ENCODE data around the gene C1GALT1. TPM values are rescaled to one million over a fixed set of nuclear protein-coding genes. Genes with fewer than 3 reads are reported as not detected.
A peak's percentile ranks its signal among the peaks of the same experiment; 100 is the strongest.

The C1GALT1 gene
- total RNA-seq, 4 donors from 2014 or later, result 6.8 to 37.6 (median 16.3) TPM

DNA sequence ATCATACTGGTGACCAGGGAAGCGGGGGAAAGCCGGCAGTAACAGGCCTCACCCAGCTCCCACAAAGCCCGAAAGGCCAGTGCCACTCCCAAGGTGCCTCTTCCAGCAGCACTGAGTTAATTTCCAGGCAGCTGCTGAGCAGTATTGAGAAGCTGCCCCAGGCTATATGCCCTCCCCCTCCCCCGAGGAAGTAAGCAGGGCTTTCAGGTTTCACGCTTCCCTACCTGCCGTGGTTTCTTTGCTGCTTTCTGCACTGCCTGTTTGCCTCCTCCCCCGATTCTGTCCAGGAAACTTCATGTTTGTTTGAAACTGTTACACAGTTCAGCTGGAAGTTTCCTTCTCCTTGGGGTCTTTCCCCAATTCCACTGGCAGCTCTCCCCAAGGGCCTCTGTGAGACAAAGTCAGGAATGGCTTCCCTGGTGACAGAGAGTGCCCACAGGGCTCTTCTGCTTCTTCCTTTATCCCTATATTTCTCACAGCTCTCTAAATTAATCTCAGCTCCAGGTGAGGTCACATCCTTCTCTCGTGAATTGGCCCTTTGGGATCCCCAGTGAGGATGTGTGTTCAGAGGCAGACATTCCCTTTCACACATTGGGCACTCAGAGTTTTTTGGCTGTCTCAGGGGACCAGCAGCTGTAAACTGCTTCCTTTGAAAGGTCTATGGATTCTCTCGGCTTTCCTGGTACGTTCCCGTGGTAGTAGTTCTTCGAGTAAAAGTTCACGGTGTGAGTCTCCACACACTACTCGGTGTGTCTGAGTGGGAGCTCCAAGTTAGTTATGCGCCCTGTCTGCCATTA is 19.4 kb downstream of the C1GALT1 start:
- TF ChIP-seq, protein P1, sequence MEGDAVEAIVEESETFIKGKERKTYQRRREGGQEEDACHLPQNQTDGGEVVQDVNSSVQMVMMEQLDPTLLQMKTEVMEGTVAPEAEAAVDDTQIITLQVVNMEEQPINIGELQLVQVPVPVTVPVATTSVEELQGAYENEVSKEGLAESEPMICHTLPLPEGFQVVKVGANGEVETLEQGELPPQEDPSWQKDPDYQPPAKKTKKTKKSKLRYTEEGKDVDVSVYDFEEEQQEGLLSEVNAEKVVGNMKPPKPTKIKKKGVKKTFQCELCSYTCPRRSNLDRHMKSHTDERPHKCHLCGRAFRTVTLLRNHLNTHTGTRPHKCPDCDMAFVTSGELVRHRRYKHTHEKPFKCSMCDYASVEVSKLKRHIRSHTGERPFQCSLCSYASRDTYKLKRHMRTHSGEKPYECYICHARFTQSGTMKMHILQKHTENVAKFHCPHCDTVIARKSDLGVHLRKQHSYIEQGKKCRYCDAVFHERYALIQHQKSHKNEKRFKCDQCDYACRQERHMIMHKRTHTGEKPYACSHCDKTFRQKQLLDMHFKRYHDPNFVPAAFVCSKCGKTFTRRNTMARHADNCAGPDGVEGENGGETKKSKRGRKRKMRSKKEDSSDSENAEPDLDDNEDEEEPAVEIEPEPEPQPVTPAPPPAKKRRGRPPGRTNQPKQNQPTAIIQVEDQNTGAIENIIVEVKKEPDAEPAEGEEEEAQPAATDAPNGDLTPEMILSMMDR (IDR thresholded peaks at IDR 0.05), result no peak
- TF ChIP-seq POLR2A (IDR thresholded peaks at IDR 0.05) (no peak), EP300 (IDR thresholded peaks at IDR 0.05; ENCODE audit: low read depth) (no peak)
- Histone ChIP-seq H3K36me3 (no peaks in the 10 kb centered on the region), H3K9me3 (peaks cover 0 to 9% of the 10 kb centered on the region in 2 donors), H3K27me3 (no peaks in the 10 kb centered on the region), H3K4me1 (peaks cover 9 to 15% (median 11%) of the 10 kb centered on the region in 4 donors), H3K4me3 (no peak overlapping the region), H3K27ac (peak overlapping the region; percentile 18 to 55 (median 48))
- intact Hi-C loops (cut with DNase I; ENCODE audit: low total_unique reads), result no loop called here
- WGBS, 2 donors (ENCODE audit: low coverage in 1 of 2), result 51 to 82% methylated on average over 4 to 15 of the region's 15 CpGs
- in situ Hi-C loops (cut with MboI; ENCODE audit: low pct_ligation_motif_present in 1 of 4, low pct_unique_long_range_greater_than_20kb in 1 of 4, low sequenced_read_pairs in 3 of 4), result no loop called here
- peak; percentile 63 for DNase-seq

DNA sequence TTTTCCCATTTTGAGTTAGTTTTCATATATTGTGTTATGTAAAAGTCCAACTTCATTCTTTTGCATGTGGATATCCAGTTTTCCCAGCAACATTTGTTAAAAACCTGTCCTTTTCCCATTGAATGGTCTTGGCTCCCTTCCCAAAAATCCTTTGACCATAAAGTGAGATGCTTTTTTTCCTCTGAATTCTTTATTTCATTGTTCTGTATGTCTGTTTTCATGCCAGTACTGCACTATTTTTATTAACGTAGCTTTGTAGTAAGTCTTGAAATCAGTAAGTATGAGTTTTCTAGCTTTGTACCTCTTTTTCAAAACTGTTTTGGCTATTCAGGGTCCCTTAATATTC is 20.0 kb downstream of the C1GALT1 start:
- WGBS, 2 donors (ENCODE audit: low coverage in 1 of 2), result 76 to 89% methylated on average over 1 of the region's 1 CpG

DNA sequence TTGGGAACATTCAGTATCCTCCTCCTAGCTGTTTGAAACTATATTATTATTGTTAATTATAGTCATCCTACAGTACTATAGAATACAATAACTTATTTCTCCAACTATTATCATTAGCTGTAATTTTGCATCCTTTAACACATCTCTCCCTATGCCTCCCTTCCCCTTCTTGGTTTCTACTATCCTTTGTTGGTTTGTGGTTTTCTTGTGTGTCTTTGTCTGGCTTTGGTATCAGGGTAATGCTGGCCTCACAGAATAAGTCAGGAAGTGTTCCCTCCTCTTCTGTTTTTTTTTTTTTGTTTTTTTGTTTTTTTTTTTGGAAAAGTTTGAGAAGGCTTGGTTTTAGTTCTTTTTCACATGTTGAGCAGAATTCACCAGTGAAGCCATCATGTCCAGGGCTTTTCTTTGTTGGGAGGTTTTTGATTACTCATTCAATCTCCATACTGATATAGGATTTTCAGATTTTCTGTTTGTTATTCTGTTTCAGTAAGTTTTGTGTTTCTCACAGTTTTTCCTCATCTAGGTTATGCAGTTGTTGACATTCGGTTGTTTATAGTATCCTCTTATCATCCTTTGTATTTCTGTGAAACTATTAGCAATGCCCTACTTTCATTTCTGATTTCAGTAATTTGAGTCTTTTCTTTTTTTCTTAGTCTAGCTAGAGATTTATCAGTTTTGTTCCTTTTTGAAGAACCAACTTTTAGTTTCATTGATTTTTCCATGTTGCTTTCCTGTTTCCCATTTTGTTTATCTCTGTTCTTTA is 21.6 kb downstream of the C1GALT1 start:
- DNase-seq, result no peak
- H3K4me3 ChIP-seq, result no peak overlapping the region
- in situ Hi-C loops (cut with MboI; ENCODE audit: low pct_ligation_motif_present in 1 of 4, low pct_unique_long_range_greater_than_20kb in 1 of 4, low sequenced_read_pairs in 3 of 4), result no loop called here
- no peak for TF ChIP-seq EP300 (IDR thresholded peaks at IDR 0.05; ENCODE audit: low read depth)
- no peak for TF ChIP-seq POLR2AphosphoS5 (IDR thresholded peaks at IDR 0.05)
- TF ChIP-seq, protein P1 (IDR thresholded peaks at IDR 0.05), result no peak
- no peak for TF ChIP-seq POLR2A (IDR thresholded peaks at IDR 0.05)
- peaks cover 9 to 15% (median 11%) of the 10 kb centered on the region in 4 donors for H3K4me1 ChIP-seq
- peaks cover 0 to 9% of the 10 kb centered on the region in 2 donors for H3K9me3 ChIP-seq
- no peaks in the 10 kb centered on the region for H3K27me3 ChIP-seq
- H3K36me3 ChIP-seq, result no peaks in the 10 kb centered on the region
- no peak overlapping the region for H3K27ac ChIP-seq
- intact Hi-C loops (cut with DNase I; ENCODE audit: low total_unique reads), result no loop called here
- WGBS, 2 donors (ENCODE audit: low coverage in 1 of 2), result 76 to 86% methylated on average over 1 of the region's 1 CpG

More for the DNA sequence above, 20.0 kb downstream of the C1GALT1 start:
- Histone ChIP-seq H3K27me3 (no peaks in the 10 kb centered on the region), H3K36me3 (no peaks in the 10 kb centered on the region), H3K9me3 (peaks cover 0 to 9% of the 10 kb centered on the region in 2 donors), H3K4me1 (peaks cover 9 to 15% (median 11%) of the 10 kb centered on the region in 4 donors), H3K27ac (peak overlapping the region in 1 of 4 donors; percentile 55), H3K4me3 (no peak overlapping the region)
- DNase-seq, result no peak
- intact Hi-C loops (cut with DNase I; ENCODE audit: low total_unique reads), result no loop called here
- in situ Hi-C loops (cut with MboI; ENCODE audit: low pct_ligation_motif_present in 1 of 4, low pct_unique_long_range_greater_than_20kb in 1 of 4, low sequenced_read_pairs in 3 of 4), result no loop called here
- no peak for TF ChIP-seq POLR2A (IDR thresholded peaks at IDR 0.05)
- TF ChIP-seq, protein P1 (IDR thresholded peaks at IDR 0.05), result no peak
- no peak for TF ChIP-seq POLR2AphosphoS5 (IDR thresholded peaks at IDR 0.05)
- TF ChIP-seq EP300 (IDR thresholded peaks at IDR 0.05; ENCODE audit: low read depth), result no peak

DNA sequence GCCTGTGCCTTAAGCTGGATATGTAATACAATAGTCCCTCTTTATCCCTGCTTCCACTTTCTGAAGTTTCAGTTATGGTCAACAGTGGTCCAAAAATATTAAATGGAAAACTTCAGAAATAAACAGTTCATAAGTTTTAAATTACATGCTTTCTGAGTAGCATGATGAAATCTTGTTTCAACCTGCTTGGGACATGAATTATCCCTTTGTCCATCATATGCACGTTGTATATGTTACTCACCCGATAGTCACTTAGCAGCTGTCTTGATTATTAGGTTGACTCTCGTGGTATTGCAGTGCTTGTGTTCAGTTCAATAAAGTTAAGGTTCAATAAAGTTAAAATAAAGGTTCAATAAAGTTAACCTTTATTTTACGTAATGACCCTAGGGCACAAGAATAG is 25.5 kb downstream of the C1GALT1 start:
- H3K4me1 ChIP-seq, result no peaks in the 10 kb centered on the region
- H3K4me3 ChIP-seq, result no peak overlapping the region
- H3K27ac ChIP-seq, result no peak overlapping the region
- intact Hi-C loops (cut with DNase I; ENCODE audit: low total_unique reads), result no loop called here
- WGBS, 2 donors (ENCODE audit: low coverage in 1 of 2), result 88 to 94% methylated on average over 4 of the region's 4 CpGs
- in situ Hi-C loops (cut with MboI; ENCODE audit: low pct_ligation_motif_present in 1 of 4, low pct_unique_long_range_greater_than_20kb in 1 of 4, low sequenced_read_pairs in 3 of 4), result no loop called here
- no peaks in the 10 kb centered on the region for H3K36me3 ChIP-seq
- peaks cover 0 to 6% of the 10 kb centered on the region in 2 donors for H3K9me3 ChIP-seq
- no peak for DNase-seq
- TF ChIP-seq, protein P1 (IDR thresholded peaks at IDR 0.05), result no peak
- TF ChIP-seq POLR2AphosphoS5 (IDR thresholded peaks at IDR 0.05) (no peak), EP300 (IDR thresholded peaks at IDR 0.05; ENCODE audit: low read depth) (no peak)
- no peaks in the 10 kb centered on the region for H3K27me3 ChIP-seq
